Forelimb muscle (tissue), 1 donor: Measurements from ENCODE around the gene MAML2. TPM values are rescaled to one million over a fixed set of nuclear protein-coding genes. Genes with fewer than 3 reads are reported as not detected.
"Not testable (repeated sequence)": the region's sequence is repeated elsewhere in the genome, so short reads cannot be mapped to it uniquely, and the experiment has no call there.

Experiments
- DNase-seq: peaks from one replicate; pipeline ENCODE4 v3.0.0-alpha.2; 2013; ENCODE audit warnings: low read depth
- polyA plus RNA-seq: library from polyadenylated mRNA; unstranded; fragments of 120-200 nt; gene quantifications from one replicate; pipeline ENCODE4 v1.2.1, GENCODE V29; 2013; ENCODE audit not compliant: insufficient read length

The MAML2 gene
- polyA plus RNA-seq, 1 donor = 4.4 TPM

- DNase-seq = not testable (repeated sequence)
Observed at GRCh38 chr11:96271352-96271751, 71.6 kb downstream of the MAML2 start.

- not testable (repeated sequence) for DNase-seq
Observed at GRCh38 chr11:96268527-96268926, 74.5 kb downstream of the MAML2 start.

GRCh38 chr11:96267496-96268032 is 75.4 kb downstream of the MAML2 start:
- DNase-seq = no peak

GRCh38 chr11:96267001-96267495 is 75.9 kb downstream of the MAML2 start:
- DNase-seq = no peak

GRCh38 chr11:96265972-96266371 is 77.0 kb downstream of the MAML2 start:
- no peak for DNase-seq

- no peak for DNase-seq
Observed at GRCh38 chr11:96265220-96265737, 77.7 kb downstream of the MAML2 start.

GRCh38 chr11:96264364-96264763 is 78.6 kb downstream of the MAML2 start:
- DNase-seq = no peak

GRCh38 chr11:96263238-96263763 is 79.7 kb downstream of the MAML2 start:
- DNase-seq = no peak

GRCh38 chr11:96260532-96260931 is 82.5 kb downstream of the MAML2 start:
- no peak for DNase-seq

GRCh38 chr11:96260067-96260511 is 82.9 kb downstream of the MAML2 start:
- no peak for DNase-seq

GRCh38 chr11:96259134-96259830 is 83.7 kb downstream of the MAML2 start:
- no peak for DNase-seq

GRCh38 chr11:96257972-96258934 is 84.7 kb downstream of the MAML2 start:
- DNase-seq = no peak

- DNase-seq = no peak
Observed at GRCh38 chr11:96257036-96257435, 86.0 kb downstream of the MAML2 start.

GRCh38 chr11:96256215-96257011 is 86.6 kb downstream of the MAML2 start:
- DNase-seq = no peak

- DNase-seq = no peak
Observed at GRCh38 chr11:96254854-96255253, 88.1 kb downstream of the MAML2 start.

GRCh38 chr11:96254087-96254486 is 88.9 kb downstream of the MAML2 start:
- DNase-seq = no peak

GRCh38 chr11:96246718-96247552 is 96.1 kb downstream of the MAML2 start:
- no peak for DNase-seq

GRCh38 chr11:96242971-96243647 is 99.9 kb downstream of the MAML2 start:
- DNase-seq = peak; percentile 90

- no peak for DNase-seq
Observed at GRCh38 chr11:96242191-96242847, 100.7 kb downstream of the MAML2 start.
